GM21619 (cell line): ENCODE measurements around the gene PLCH1.

ENCODE experiments used
- ATAC-seq: cut with Tn5 transposase; IDR thresholded peaks from one replicate; pipeline ENCODE4 v1.9.1; 2021; ENCODE audit not compliant: unreplicated experiment

PLCH1 gene

DNA sequence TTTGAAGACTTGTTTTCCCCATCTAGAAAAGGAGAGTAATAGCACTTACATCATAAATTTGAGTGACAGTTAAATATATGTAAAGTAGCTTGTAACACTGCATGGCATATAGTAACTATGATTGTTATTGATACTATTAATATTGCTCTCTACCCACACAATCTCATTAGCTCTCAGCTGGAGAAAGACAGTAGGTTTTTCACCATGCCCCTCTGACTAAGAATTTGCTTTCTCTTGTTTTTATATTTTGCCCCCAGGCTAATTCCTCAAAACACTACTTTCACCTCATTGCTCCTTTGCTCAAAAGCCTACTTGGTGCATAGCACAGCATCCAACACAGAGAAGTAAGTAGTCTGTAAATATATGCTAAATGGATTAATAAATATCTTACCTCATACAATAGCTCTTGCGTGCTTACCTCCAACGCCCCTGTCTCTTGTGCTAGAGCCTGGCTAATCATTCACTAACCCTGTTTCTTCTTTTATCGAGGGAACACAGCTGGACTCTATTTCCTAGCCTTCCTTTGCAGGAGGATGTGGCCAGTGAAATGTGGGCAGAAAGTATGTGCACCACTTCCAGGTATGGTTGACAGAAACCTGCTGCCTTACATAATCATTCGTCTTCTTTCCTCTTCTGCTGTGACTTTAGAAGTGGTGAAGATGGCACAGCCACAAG is 190.0 kb downstream of the PLCH1 start:
- ATAC-seq: peak; percentile 81

GRCh38 chr3:155553780-155554179 is 191.1 kb downstream of the PLCH1 start:
- peak; percentile 27 for ATAC-seq

DNA sequence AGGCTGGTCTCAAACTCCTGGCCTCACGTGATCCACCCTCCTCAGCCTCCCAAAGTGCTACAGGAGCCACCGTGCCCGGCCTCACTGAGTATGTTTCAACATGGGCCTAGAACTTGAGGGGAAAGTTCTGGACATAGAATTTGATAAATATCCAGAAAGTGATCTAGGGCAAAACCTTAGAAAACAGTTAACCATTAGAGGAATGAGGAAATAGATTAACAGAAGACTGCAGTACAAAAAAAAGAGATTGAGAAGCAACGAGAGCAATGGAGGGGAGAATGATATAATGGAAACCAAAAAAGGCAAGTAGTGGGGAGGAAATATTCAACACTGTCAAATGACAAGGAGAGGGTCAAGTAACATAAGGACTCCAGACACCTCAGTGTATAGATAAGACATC is 191.5 kb downstream of the PLCH1 start:
- no peak for ATAC-seq

DNA sequence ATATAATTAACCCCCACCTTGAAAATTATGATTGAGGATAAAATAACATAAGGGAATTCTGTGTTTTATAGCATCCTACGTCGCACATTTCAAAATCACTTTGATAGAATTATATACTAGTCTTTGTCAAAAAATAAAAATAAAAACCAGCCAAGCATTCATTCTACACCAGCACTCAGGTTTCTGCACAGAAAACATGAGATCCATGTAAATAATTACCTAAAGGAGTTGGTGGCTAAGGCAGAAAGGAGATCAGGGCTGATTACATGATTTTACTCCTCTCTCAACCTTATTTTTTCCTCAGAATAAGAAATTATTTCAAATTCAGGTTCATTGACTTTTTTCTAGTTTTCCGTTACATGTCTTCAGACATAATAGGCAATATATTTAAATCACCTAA is 194.5 kb downstream of the PLCH1 start:
- no peak for ATAC-seq

DNA sequence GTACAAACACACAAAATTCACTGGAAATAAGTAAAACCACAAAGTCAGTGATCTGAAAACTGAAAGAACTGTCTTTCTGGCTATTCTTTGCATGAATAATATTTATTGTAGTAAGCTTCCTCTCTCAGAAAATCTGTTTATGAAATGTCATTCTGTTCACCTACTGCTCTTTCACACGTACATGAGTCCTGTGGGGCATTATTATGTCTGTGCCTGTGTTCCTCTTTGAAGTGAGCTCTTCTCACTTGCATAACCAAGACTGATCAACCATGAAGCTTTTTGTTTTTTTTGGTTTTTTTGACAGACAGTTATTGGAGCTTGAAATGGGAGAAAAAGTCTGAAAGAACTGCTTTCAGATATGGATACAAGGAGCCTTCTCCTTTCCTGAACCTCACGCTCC is 195.8 kb downstream of the PLCH1 start:
- ATAC-seq: peak; percentile 92

DNA sequence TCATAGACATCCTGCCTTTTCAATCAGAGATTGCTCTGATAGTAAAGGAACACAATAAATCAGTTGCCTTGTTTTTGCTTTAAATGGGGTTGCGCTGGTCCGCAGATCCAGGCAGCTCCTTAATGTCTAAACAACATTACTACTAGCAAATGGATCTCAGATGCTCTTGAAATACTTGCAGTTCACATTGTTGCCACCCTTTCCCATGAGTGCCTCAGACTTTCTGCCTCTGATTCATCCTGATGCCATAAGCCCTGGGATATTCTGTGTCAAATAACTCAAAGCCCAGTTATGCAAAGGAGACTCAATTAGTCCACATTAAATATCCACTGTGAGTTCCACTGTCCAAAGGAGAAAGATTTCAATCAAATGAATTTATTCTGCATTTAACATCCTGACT is 196.7 kb downstream of the PLCH1 start:
- no peak for ATAC-seq

DNA sequence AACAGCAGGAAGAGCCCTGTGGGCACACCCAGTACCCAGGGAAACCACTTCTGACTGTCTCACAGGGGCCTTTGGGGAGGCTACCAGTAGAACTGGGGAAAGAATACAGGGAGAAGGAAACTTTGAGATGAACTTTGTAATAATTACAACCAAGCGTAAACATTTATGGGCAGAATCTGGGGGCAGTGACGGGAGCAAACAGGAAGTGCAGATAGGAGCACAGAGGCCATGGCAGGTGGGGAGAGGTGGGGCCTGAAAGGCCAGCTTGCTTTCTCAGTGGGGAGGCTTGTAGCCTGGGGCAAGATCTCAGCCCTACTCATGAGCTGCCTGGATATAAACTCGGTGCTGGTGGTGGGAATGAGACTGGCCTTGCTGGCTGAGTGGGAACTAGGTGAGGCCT is 209.8 kb downstream of the PLCH1 start:
- ATAC-seq: no peak

- ATAC-seq: no peak
Observed at GRCh38 chr3:155528579-155528978, 216.3 kb downstream of the PLCH1 start.

GRCh38 chr3:155525324-155525833 is 219.5 kb downstream of the PLCH1 start:
- ATAC-seq: no peak

DNA sequence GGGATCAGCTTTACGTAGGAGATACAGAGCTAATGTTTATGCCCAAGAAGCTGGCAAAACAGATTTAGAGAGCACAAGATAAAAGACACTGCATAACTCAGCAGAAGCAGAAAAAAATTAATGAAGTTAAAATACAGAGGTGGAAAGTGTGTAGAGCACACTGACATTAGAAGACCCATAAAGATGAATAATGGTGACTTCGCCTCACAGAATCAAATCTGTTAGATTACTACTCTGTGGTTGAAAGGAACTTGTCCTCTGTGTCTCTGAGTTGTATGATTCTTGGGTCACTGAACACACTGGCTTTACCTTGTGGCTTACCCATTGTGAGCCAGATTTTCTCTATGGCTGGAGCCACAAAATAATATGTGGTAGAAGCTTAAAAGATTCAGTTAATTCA is 224.4 kb downstream of the PLCH1 start:
- no peak for ATAC-seq

GRCh38 chr3:155519078-155519477 is 225.8 kb downstream of the PLCH1 start:
- ATAC-seq: no peak

- ATAC-seq: no peak
Observed at GRCh38 chr3:155517903-155518302, 227.0 kb downstream of the PLCH1 start.

DNA sequence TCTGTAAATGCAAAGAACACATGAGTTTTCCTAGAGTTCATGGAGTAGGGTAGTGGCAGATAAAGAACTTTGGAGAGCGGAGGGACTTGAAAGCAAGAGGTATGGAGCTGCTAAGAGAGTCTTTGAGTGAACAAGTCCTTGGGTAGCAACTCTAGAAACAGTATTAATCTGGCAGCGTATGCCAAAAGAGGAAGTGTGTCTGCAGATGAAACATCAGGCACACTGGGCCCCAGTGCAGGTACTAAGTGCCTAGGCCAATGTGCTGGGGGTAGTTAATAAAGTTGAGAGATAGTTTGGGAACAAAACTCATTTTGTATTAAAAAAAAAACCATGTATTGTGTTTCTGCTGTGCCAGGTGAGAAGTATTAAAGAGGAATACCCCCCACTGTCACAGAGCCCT is 228.4 kb downstream of the PLCH1 start:
- no peak for ATAC-seq

DNA sequence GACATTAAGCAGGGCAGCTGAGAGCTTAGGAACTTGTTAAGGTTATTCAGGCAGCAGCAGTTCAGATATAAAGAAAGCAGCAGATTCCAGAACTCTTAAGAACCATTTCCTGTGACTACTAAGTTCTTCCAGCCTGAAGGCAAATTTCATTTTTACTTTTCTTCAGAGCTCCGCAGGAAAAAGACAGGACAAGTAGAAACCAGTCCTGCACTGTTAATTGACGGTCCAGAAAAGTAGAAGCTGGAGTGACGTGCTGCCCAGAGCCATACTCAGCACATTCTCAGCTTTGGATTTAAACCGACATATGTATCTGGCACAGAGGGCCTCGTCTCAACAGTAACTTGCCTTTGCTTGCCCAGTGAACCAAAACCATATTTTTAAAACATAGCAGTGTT is 232.0 kb downstream of the PLCH1 start:
- ATAC-seq: no peak

GRCh38 chr3:155512175-155512866 is 232.6 kb downstream of the PLCH1 start:
- ATAC-seq: no peak

- ATAC-seq: no peak
Observed at GRCh38 chr3:155504682-155505081, 240.2 kb downstream of the PLCH1 start.

- no peak for ATAC-seq
Observed at GRCh38 chr3:155502630-155503029, 242.2 kb downstream of the PLCH1 start.

- ATAC-seq: no peak
Observed at GRCh38 chr3:155500194-155500818, 244.6 kb downstream of the PLCH1 start.

- no peak for ATAC-seq
Observed at GRCh38 chr3:155497930-155498647, 246.8 kb downstream of the PLCH1 start.

DNA sequence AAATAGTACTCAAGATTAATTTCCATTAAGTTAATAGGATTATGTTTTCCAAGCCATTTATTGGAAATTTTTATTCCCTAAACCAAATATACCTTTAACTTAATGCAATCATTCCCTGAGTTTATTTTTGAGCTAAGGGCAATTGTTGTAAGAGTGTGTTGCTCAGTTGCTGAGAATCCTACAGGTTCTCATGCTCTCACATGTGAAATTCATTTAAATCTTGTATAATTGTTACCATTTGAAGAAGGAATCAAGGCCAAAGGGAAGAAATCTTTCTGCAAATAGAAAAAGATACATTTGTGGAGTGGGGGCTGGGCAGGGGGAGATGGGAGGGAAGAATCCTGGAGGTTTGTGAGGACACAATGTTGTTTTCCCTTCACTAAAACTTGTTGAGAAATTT is 248.7 kb downstream of the PLCH1 start:
- ATAC-seq: no peak

- peak; percentile 85 for ATAC-seq
Observed at GRCh38 chr3:155495387-155495786, 249.5 kb downstream of the PLCH1 start.

DNA sequence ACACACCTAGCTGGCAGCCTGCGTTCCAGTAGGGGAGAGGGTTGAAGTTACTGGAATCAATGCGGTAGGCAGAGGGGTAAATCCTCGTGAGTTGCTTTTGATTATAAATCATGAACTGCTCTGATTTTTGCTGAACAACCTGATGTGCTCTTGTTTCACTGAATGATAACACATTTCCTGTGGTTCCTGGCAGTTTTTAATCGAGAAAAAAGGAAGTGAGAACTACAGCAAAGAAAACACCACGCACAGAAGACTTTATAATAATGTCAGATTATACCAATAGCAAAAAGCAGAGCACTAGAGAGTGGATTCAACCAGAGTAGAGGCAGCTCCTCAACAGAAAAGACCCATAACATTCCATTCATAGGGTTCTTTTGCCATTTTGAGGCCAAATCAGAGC is 250.5 kb downstream of the PLCH1 start:
- ATAC-seq: no peak
